Trophoblast cell (in vitro differentiated cells and primary cell): Measurements from ENCODE around the gene NCOA6.

Experiments used
- DNase-seq, 2 donors: peaks; one replicate each; pipeline ENCODE4 v3.0.0-alpha.2; 2016
- H2AFZ ChIP-seq: 2 replicates; pipeline ENCODE4 v1.6.1; 2013; ENCODE audit warnings: low read length, moderate library complexity, mild to moderate bottlenecking; ENCODE audit not compliant: insufficient read depth, poor library complexity
- H2AK5ac ChIP-seq: 2 replicates; pipeline ENCODE4 v1.6.1; 2013; ENCODE audit warnings: mild to moderate bottlenecking, low read length
- H2BK120ac ChIP-seq: 2 replicates; pipeline ENCODE4 v1.6.1; 2013; ENCODE audit warnings: low read length, mild to moderate bottlenecking, moderate library complexity; ENCODE audit not compliant: insufficient read depth, poor library complexity
- H2BK12ac ChIP-seq: 2 replicates; pipeline ENCODE4 v1.6.1; 2013; ENCODE audit warnings: mild to moderate bottlenecking, low read length, moderate library complexity
- H2BK5ac ChIP-seq: 2 replicates; pipeline ENCODE4 v1.6.1; 2013; ENCODE audit warnings: low read length, low read depth, moderate library complexity, mild to moderate bottlenecking; ENCODE audit not compliant: poor library complexity
- H3K14ac ChIP-seq: 2 replicates; pipeline ENCODE4 v1.6.1; 2013; ENCODE audit warnings: mild to moderate bottlenecking, low read length
- H3K18ac ChIP-seq: 2 replicates; pipeline ENCODE4 v1.6.1; 2013; ENCODE audit warnings: mild to moderate bottlenecking, low read length
- H3K23ac ChIP-seq: 2 replicates; pipeline ENCODE4 v1.6.1; 2013; ENCODE audit warnings: low read length
- H3K27ac ChIP-seq: 2 replicates; pipeline ENCODE4 v1.5.1; 2013; ENCODE audit warnings: low read depth, mild to moderate bottlenecking, inconsistent platforms, low read length, moderate library complexity
- H3K27me3 ChIP-seq: 2 replicates; pipeline ENCODE4 v1.6.1; 2013; ENCODE audit warnings: inconsistent platforms, mild to moderate bottlenecking, low read length, moderate library complexity; ENCODE audit not compliant: insufficient read depth
- H3K36me3 ChIP-seq, 2 experiments: 1 replicate in 1 of 2; 2 replicates in 1 of 2; pipeline ENCODE4 v1.6.1; 2013; ENCODE audit warnings: low read length in 2 of 2, mild to moderate bottlenecking in 2 of 2, moderate library complexity in 1 of 2; ENCODE audit not compliant: insufficient read depth in 2 of 2, control insufficient read depth in 1 of 2
- H3K4ac ChIP-seq: 2 replicates; pipeline ENCODE4 v1.6.1; 2013; ENCODE audit warnings: low read depth, mild to moderate bottlenecking, low read length, moderate library complexity
- H3K4me1 ChIP-seq, 2 experiments: 1 replicate in 1 of 2; 2 replicates in 1 of 2; pipeline ENCODE4 v1.6.1; 2013; ENCODE audit warnings: low read length in 2 of 2, mild to moderate bottlenecking in 2 of 2, moderate library complexity in 1 of 2; ENCODE audit not compliant: insufficient read depth in 2 of 2, control insufficient read depth in 1 of 2
- H3K4me2 ChIP-seq: 2 replicates; pipeline ENCODE4 v1.6.1; 2013; ENCODE audit warnings: inconsistent platforms, mild to moderate bottlenecking, low read length, moderate library complexity
- H3K4me3 ChIP-seq: 2 replicates; pipeline ENCODE4 v1.5.1; 2013; ENCODE audit warnings: mild to moderate bottlenecking, low read depth, low read length, inconsistent platforms
- H3K79me1 ChIP-seq: one replicate; pipeline ENCODE4 v1.6.1; 2013; ENCODE audit warnings: low read length
- H3K79me2 ChIP-seq: 2 replicates; pipeline ENCODE4 v1.6.1; 2013; ENCODE audit warnings: low read length, mild to moderate bottlenecking; ENCODE audit not compliant: control insufficient read depth, insufficient read depth, poor library complexity
- H3K9ac ChIP-seq: 2 replicates; pipeline ENCODE4 v1.6.1; 2013; ENCODE audit warnings: mild to moderate bottlenecking, low read length
- H3K9me3 ChIP-seq: 2 replicates; pipeline ENCODE4 v1.6.1; 2013; ENCODE audit warnings: low read depth, mild to moderate bottlenecking, control low read depth, inconsistent platforms, low read length; ENCODE audit not compliant: insufficient read depth
- H4K12ac ChIP-seq: 2 replicates; pipeline ENCODE4 v1.6.1; 2013; ENCODE audit warnings: low read depth, mild to moderate bottlenecking, low read length, moderate library complexity
- H4K8ac ChIP-seq: 2 replicates; pipeline ENCODE4 v1.6.1; 2013; ENCODE audit warnings: low read depth, mild to moderate bottlenecking, low read length, moderate library complexity
- H4K91ac ChIP-seq: one replicate; pipeline ENCODE4 v1.6.1; 2013; ENCODE audit warnings: low read depth, mild to moderate bottlenecking, low read length, moderate library complexity
- WGBS: extraction: QIAGEN DNeasy Blood & Tissue Kit; methylation state at CpG from one replicate; pipeline ENCODE4 v1.1.7; 2013; ENCODE audit warnings: missing lambda C conversion rate; ENCODE audit not compliant: insufficient read length, insufficient coverage; ENCODE audit errors: extremely low coverage; 5-methylcytosine and 5-hydroxymethylcytosine counted together

NCOA6 gene

DNA sequence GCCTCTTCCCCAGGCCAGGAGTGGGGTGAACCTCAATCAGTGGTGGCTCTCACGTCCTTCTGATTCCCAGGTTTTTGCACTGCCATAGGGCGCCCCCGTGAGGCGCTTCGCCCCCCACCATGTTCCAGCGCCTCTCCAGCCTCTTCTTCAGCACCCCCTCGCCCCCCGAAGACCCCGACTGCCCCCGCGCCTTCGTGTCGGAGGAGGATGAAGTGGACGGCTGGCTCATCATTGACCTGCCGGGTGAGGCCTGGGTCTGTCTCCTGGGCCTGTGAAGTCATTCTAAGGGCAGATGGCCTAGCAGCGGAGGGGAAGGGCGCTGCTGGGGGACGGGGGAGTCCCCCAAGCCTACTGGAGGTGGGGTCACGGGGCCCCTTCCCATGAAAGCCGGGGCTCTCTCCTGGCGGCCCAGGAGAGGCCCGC is 116.8 kb downstream of the NCOA6 start:
- peaks cover 14 to 15% of the 10 kb centered on the region in 2 experiments for H3K36me3 ChIP-seq
- peak overlapping the region; percentile 82 for H2AFZ ChIP-seq
- H3K4me1 ChIP-seq: peaks cover 11 to 17% of the 10 kb centered on the region in 2 experiments
- no peak overlapping the region for H3K18ac ChIP-seq
- H3K79me1 ChIP-seq: peaks cover 11% of the 10 kb centered on the region
- peak overlapping the region; percentile 23 for H4K12ac ChIP-seq
- no CpG with 5 or more reads among the region's 22 CpGs for WGBS
- no peak overlapping the region for H2BK120ac ChIP-seq
- H3K14ac ChIP-seq: no peak overlapping the region
- H3K27ac ChIP-seq: no peak overlapping the region
- no peak overlapping the region for H2AK5ac ChIP-seq
- no peak overlapping the region for H2BK12ac ChIP-seq
- H3K4me3 ChIP-seq: peak overlapping the region; percentile 82
- H3K79me2 ChIP-seq: peaks cover 5% of the 10 kb centered on the region
- no peak overlapping the region for H4K8ac ChIP-seq
- no peak overlapping the region for H4K91ac ChIP-seq
- DNase-seq: no peak
- peaks cover 11% of the 10 kb centered on the region for H3K27me3 ChIP-seq
- no peak overlapping the region for H3K4ac ChIP-seq
- no peak overlapping the region for H3K9ac ChIP-seq
- no peak overlapping the region for H3K23ac ChIP-seq
- no peak overlapping the region for H2BK5ac ChIP-seq
- no peaks in the 10 kb centered on the region for H3K9me3 ChIP-seq
- H3K4me2 ChIP-seq: peak overlapping the region; percentile 96

DNA sequence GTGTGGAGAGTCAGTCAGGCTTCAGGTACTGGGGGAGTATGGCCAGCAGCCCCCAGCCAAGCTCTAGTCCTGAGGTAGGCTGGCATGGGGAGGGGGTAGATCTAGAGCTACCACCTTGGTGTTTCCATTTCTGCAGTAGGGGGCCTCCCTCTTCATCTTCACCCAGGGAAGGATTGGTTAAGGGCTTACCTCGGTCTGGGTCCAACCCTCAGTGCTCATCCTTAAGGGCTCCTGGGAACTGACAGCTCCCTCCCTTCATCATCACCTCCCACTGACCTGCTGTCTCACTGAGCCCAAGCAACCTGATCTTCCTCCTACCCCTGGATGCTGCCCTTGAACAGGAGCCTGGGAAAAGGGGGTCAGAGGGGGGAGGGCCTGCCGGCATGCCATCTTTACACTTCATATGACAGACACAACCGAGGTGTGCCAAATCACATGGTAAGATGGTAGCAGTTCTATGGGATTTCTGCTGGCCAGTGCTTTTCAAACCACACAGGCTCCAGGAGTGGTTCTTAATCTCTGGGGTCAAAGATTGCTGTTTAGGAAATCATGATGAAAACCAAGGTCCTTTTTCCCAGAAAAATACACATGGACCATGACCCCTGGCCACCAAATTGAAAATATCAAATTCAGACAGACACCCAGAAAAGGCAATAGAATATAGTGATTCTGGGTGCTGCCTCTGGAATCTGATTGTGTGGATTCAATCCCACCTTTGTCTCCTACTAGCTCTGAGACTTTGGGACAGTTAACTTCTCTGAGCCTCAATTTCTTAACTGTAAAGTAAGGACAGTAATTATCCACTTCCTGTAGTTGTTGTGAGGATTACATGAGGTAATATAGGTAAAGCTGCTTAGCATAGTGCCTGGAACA is 118.3 kb downstream of the NCOA6 start:
- Histone ChIP-seq H3K23ac (no peak overlapping the region), H3K9ac (no peak overlapping the region), H2BK12ac (no peak overlapping the region), H3K4ac (no peak overlapping the region), H4K12ac (no peak overlapping the region), H3K18ac (no peak overlapping the region), H3K4me1 (peaks cover 15 to 23% of the 10 kb centered on the region in 2 experiments), H2AFZ (no peak overlapping the region), H4K91ac (no peak overlapping the region), H4K8ac (no peak overlapping the region), H3K4me2 (no peak overlapping the region), H3K79me1 (peaks cover 12% of the 10 kb centered on the region), H3K4me3 (no peak overlapping the region), H2AK5ac (no peak overlapping the region), H3K9me3 (no peaks in the 10 kb centered on the region), H3K36me3 (peaks cover 8 to 10% of the 10 kb centered on the region in 2 experiments), H2BK120ac (no peak overlapping the region), H3K27me3 (peaks cover 11% of the 10 kb centered on the region), H3K27ac (no peak overlapping the region), H3K14ac (no peak overlapping the region), H2BK5ac (no peak overlapping the region), H3K79me2 (peaks cover 5% of the 10 kb centered on the region)
- DNase-seq: no peak
- no CpG with 5 or more reads among the region's 3 CpGs for WGBS

DNA sequence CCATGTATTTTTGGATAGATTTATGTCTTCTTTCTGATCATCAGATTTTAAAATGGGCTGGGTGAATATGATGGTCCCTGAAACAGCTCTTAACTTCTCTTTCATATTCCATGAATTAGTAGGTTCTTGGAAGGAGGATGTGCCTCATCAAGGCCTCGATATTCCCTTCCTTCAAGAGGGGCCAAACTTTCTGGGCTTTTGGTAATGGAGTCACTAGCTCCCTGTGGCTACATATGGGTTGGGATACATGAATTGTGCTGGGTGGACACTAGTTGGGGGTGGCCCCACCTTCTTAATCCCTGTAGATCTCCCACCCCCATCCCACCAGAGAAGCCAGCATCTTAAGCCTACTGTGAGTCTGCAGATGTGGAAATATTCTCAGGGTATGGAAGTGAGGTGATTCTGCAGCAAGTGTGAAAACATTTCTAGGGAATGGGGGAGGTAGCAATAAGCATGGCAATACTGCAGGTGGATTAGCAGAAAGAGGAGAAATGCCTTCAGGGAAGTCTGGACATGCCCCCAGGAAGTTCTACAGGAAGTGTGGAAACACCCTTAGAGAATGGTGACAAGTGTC is 119.1 kb downstream of the NCOA6 start:
- no peak overlapping the region for H2BK5ac ChIP-seq
- H3K4ac ChIP-seq: no peak overlapping the region
- peaks cover 15 to 23% of the 10 kb centered on the region in 2 experiments for H3K4me1 ChIP-seq
- no peak overlapping the region for H3K23ac ChIP-seq
- DNase-seq: no peak
- H3K27me3 ChIP-seq: peaks cover 13% of the 10 kb centered on the region
- no peak overlapping the region for H3K18ac ChIP-seq
- no peak overlapping the region for H4K91ac ChIP-seq
- no peak overlapping the region for H3K4me2 ChIP-seq
- no peak overlapping the region for H4K8ac ChIP-seq
- no peak overlapping the region for H2BK120ac ChIP-seq
- H3K36me3 ChIP-seq: peaks cover 6 to 8% of the 10 kb centered on the region in 2 experiments
- H3K27ac ChIP-seq: no peak overlapping the region
- H3K79me1 ChIP-seq: peaks cover 12% of the 10 kb centered on the region
- peaks cover 5% of the 10 kb centered on the region for H3K79me2 ChIP-seq
- no peak overlapping the region for H2AFZ ChIP-seq
- H3K14ac ChIP-seq: no peak overlapping the region
- no peak overlapping the region for H4K12ac ChIP-seq
- H3K9me3 ChIP-seq: no peaks in the 10 kb centered on the region
- H3K9ac ChIP-seq: no peak overlapping the region
- no peak overlapping the region for H2BK12ac ChIP-seq
- H2AK5ac ChIP-seq: no peak overlapping the region
- H3K4me3 ChIP-seq: no peak overlapping the region
- no CpG with 5 or more reads among the region's 1 CpG for WGBS

- no peak overlapping the region for H4K8ac ChIP-seq
- no peak overlapping the region for H3K14ac ChIP-seq
- H4K91ac ChIP-seq: no peak overlapping the region
- H3K4me1 ChIP-seq: peaks cover 15 to 23% of the 10 kb centered on the region in 2 experiments
- H2BK5ac ChIP-seq: no peak overlapping the region
- H3K9ac ChIP-seq: peak overlapping the region; percentile 9
- H3K23ac ChIP-seq: no peak overlapping the region
- H2AFZ ChIP-seq: no peak overlapping the region
- H4K12ac ChIP-seq: no peak overlapping the region
- no peak overlapping the region for H2BK12ac ChIP-seq
- H3K27ac ChIP-seq: no peak overlapping the region
- H3K27me3 ChIP-seq: peaks cover 13% of the 10 kb centered on the region
- peaks cover 5% of the 10 kb centered on the region for H3K79me2 ChIP-seq
- no peak overlapping the region for H3K4me3 ChIP-seq
- peaks cover 12% of the 10 kb centered on the region for H3K79me1 ChIP-seq
- peaks cover under 1 to 4% of the 10 kb centered on the region in 2 experiments for H3K36me3 ChIP-seq
- H3K9me3 ChIP-seq: no peaks in the 10 kb centered on the region
- H2AK5ac ChIP-seq: no peak overlapping the region
- WGBS: no CpG with 5 or more reads among the region's 6 CpGs
- H3K18ac ChIP-seq: no peak overlapping the region
- no peak overlapping the region for H2BK120ac ChIP-seq
- peak in 1 of 2 donors; percentile 26 for DNase-seq
- H3K4me2 ChIP-seq: peak overlapping the region; percentile 99
- no peak overlapping the region for H3K4ac ChIP-seq
These were observed 119.8 kb downstream of the NCOA6 start for GRCh38 chr20:34705397-34706301.
